GM19452 (cell line): ENCODE results near the gene C5orf63.
"Not testable (repeated sequence)": the region's sequence is repeated elsewhere in the genome, so short reads cannot be mapped to it uniquely, and the experiment has no call there.

ENCODE experiments used
- ATAC-seq: cut with Tn5 transposase; IDR thresholded peaks from one replicate; pipeline ENCODE4 v1.9.1; 2021; ENCODE audit not compliant: unreplicated experiment

The C5orf63 gene

GRCh38 chr5:127038550-127038949 is 34.8 kb downstream of the C5orf63 start:
- no peak for ATAC-seq

DNA sequence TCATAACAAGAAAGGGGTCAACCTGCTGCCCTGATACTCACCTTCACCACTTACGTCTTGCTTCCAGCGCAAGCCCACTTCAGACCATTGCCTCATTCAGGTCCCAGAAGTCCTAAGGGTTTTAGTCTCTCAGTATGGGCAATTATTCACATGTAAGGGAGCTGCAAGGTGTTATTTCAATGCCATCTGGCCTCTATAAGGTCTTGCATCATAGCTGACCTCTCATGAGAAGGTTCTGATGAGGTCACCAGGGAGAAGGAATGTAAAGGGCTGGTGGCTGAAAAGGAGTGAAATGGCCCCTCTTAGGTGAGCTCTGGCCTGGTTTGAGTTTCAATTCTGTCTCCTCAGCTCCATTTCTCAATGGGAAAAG is 41.5 kb downstream of the C5orf63 start:
- no peak for ATAC-seq

DNA sequence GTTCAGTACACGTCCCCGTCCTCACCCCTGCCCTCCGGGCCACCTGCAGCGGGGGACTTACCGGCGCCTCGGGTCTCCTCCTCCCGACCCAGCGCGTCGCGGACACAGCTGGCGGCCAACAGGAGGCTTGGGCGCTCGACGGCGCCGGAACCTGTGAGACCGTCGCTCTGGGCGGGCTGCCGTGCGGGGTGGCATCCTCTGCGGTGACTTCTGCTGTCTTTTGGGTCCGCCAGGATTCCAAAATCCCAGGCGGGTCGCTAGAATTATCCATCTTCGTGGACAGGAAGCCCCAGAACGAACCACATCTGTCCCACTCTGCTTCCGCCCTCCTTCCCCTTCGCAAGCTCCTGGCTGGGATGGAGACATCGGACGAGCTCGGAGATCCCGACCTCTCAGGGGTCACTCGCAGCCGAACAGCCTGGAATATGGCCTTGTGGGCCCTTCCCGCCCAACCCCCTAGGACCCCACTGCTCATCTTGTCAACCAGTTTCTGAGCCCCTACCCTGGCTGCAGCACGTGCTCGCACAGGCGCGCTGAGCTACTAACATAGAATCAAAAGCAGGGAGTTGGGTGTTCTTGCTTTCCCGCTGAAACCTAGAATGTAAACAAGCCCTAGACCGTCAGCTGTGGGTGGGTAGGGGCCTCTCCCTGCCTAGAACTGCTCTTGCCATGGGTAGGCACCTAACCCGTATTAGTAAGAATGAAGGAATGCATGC is 42.0 kb downstream of the C5orf63 start:
- peak; percentile 4 for ATAC-seq

DNA sequence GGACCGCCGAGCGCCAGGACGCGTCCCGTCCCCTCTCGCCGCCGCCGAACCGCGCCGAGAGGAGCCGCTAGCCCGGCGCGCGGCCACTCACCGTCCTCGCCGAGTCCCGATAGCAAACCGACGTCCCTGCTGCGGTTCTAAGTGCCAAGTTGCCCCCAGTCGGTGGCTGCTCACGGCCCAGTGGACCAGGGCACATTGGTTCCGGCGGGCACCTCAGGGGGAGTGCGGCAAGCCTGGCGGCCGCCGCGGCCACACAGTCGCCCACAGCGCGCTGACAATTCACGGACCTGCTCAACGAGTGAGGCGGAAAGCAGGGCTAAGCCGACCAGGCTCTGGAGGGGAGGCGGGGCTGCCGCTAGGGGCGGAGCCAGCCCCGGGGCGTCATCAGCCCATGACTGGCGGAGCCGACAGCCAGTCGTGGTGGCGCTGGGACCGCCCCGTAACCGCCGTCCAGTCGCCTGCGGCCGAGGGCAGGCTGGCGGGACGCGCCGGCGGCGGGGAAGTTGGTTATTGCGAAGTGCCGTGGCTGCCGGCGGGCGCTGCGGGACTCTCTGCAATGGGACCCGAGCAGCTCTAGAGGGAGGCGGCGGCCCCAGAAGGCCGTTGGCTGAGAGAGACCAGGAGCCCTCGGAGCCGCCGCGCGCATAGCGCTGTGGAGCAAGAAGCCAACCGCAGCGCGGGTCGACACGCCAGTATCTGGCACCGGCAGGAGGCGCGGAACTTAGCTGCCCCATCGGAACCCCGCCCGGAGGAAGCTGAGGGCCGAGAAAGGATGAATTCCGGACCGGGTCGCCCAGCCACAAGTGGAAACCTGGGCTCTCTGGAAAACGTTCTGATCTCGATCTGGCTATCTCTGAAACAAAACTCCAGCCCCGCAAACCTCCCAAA is 42.8 kb downstream of the C5orf63 start, which contains the start of gene MARCHF3:
Gene MARCHF3, minus strand, starts transcription at position 300 of the 888 bp plus-strand sequence. CDS start 112,387 bp downstream, outside the sequence.
- peak; percentile 96 for ATAC-seq

GRCh38 chr5:127029581-127030258 is 43.6 kb downstream of the C5orf63 start:
- ATAC-seq = peak; percentile 11

GRCh38 chr5:127028822-127029457 is 44.4 kb downstream of the C5orf63 start:
- ATAC-seq = no peak

- no peak for ATAC-seq
Measured at GRCh38 chr5:127027539-127027938, 45.8 kb downstream of the C5orf63 start.

- ATAC-seq = no peak
Measured at GRCh38 chr5:127026166-127026565, 47.1 kb downstream of the C5orf63 start.

GRCh38 chr5:127025467-127025866 is 47.8 kb downstream of the C5orf63 start:
- ATAC-seq = no peak

GRCh38 chr5:127024821-127025220 is 48.5 kb downstream of the C5orf63 start:
- no peak for ATAC-seq

GRCh38 chr5:127023552-127024191 is 49.6 kb downstream of the C5orf63 start:
- not testable (repeated sequence) for ATAC-seq

- ATAC-seq = no peak
Measured at GRCh38 chr5:127022846-127023245, 50.5 kb downstream of the C5orf63 start.

GRCh38 chr5:127019928-127020327 is 53.4 kb downstream of the C5orf63 start:
- ATAC-seq = no peak

- ATAC-seq = not testable (repeated sequence)
Measured at GRCh38 chr5:127016722-127017121, 56.6 kb downstream of the C5orf63 start.

DNA sequence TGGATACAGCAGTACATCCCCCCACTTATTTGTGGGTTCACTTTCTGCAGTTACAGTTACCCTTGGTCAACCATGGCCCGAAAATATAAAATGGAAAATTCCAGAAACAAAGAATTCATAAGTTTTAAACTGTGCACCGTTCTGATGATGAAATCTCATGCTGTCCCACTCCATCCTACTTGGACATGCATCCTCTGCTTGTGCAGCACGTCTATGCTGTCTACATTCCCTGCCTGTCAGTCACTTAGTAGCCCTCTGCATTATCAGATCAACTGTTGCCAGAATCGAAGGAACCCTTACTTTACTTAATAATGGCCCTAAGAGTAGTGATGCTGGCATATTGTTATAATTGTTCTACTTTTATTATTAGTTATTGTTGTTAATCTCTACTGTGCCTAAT is 57.6 kb downstream of the C5orf63 start:
- ATAC-seq = no peak

GRCh38 chr5:127014573-127014972 is 58.7 kb downstream of the C5orf63 start:
- ATAC-seq = no peak

DNA sequence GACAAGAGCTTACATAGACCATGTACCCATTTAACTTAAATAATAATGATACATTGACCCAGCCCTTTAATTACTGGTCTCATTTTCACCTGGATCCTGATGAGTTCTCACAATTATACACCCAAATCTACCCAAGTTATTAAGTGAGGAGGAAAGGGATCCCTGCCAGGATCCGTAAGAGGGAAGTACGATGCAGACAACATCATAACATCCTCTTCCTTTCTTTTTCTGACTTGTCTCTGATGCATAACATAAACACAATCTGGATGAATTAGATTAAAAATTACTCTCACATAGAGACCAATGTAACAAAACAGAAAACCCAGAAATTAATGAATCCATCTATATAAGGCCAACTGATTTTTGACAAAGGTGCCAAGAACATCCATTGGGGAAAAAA is 59.9 kb downstream of the C5orf63 start:
- no peak for ATAC-seq

- ATAC-seq = no peak
Measured at GRCh38 chr5:127012916-127013315, 60.4 kb downstream of the C5orf63 start.

DNA sequence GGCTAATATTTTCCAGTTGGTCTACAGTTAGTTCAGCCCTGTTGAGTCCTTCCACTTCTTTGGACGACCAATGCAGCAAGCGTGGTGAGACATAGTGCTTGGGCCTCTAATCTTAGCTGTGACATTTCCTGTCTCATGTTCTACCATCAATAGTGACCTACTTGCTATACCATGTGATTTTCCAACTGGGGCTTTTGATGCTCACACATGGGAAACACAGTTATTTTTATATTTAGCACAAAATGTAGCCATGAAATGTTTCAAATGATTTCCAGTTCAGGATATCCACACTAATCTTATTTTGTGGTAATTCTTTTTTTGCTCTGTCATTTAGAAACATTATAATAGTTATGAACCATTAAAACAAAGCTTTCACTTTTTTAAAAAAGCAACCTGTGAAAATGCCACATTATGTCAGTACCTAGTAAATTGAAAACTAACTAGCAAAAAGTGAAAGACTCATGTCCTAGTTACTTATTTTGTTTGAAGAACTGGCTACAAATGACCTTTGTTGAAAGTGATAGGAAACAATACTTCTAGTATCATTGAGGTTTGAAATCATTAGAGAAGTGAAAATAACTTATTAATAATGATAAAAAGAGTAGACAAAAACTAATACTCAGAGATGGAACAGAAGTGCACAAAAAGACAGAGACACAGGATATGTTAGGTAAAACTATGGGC is 61.2 kb downstream of the C5orf63 start:
- ATAC-seq = peak; percentile 85

- no peak for ATAC-seq
Measured at GRCh38 chr5:127011153-127011552, 62.1 kb downstream of the C5orf63 start.
